Mononuclear cell (primary cell): ENCODE measurements around the gene ICAM4. TPM values are rescaled to one million over a fixed set of nuclear protein-coding genes. Genes with fewer than 3 reads are reported as not detected.
A peak's percentile ranks its signal among the peaks of the same experiment; 100 is the strongest.

ENCODE experiments used
- H3K27me3 ChIP-seq: 2 replicates; pipeline ENCODE4 v1.6.0; 2011; ENCODE audit warnings: low read length, control low read depth; ENCODE audit not compliant: insufficient read depth
- H3K4me1 ChIP-seq: 2 replicates; pipeline ENCODE4 v1.5.1; 2011; ENCODE audit warnings: mild to moderate bottlenecking, low read length, control low read depth; ENCODE audit not compliant: insufficient read depth
- H3K4me3 ChIP-seq: 2 replicates; pipeline ENCODE4 v1.5.1; 2011; ENCODE audit warnings: mild to moderate bottlenecking, low read length, moderate library complexity
- H3K9me3 ChIP-seq: 2 replicates; pipeline ENCODE4 v1.5.1; 2011; ENCODE audit warnings: low read depth, mild to moderate bottlenecking, control low read depth, low read length
- total RNA-seq: library from RNA; depleted of rRNA; stranded (reverse); fragments of >200 nt; gene quantifications from one replicate; pipeline ENCODE4 v1.2.3, GENCODE V29; 2012

The ICAM4 gene
- total RNA-seq, 1 donor, result 7.9 TPM

- no peak overlapping the region for H3K4me3 ChIP-seq
- no peaks in the 10 kb centered on the region for H3K4me1 ChIP-seq
- no peaks in the 10 kb centered on the region for H3K27me3 ChIP-seq
- no peaks in the 10 kb centered on the region for H3K9me3 ChIP-seq
Observed at GRCh38 chr19:10258080-10258710, 28.6 kb upstream of the ICAM4 start.

GRCh38 chr19:10259162-10259905, 27.4 kb upstream of the ICAM4 start:
- no peaks in the 10 kb centered on the region for H3K4me1 ChIP-seq
- H3K27me3 ChIP-seq, result no peaks in the 10 kb centered on the region
- H3K4me3 ChIP-seq, result no peak overlapping the region
- H3K9me3 ChIP-seq, result no peaks in the 10 kb centered on the region

- Histone ChIP-seq H3K27me3 (no peaks in the 10 kb centered on the region), H3K4me3 (no peak overlapping the region), H3K4me1 (no peaks in the 10 kb centered on the region), H3K9me3 (no peaks in the 10 kb centered on the region)
Observed at GRCh38 chr19:10260141-10260584, 26.6 kb upstream of the ICAM4 start.

DNA sequence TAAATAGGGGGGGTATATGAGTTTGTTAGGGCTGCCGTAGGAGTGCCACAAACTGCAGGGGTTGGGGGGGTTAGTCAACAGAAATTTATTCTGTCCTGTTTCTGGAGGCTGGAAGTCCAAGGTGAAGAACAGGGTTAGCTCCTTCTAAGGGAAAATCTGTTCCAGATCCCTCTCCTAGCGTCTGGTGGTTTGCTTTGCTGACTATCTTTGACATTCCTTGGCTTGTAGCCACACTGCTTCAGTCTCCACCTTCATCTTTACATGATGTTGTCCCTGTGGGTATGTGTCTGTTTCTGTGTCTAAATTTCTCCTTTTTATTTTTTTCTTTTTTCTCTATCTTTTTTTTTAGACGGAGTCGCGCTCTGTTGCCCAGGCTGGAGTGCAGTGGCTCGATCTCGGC, 24.0 kb upstream of the ICAM4 start:
- Histone ChIP-seq H3K27me3 (no peaks in the 10 kb centered on the region), H3K4me3 (no peak overlapping the region), H3K4me1 (no peaks in the 10 kb centered on the region), H3K9me3 (no peaks in the 10 kb centered on the region)

- H3K27me3 ChIP-seq, result no peaks in the 10 kb centered on the region
- no peaks in the 10 kb centered on the region for H3K9me3 ChIP-seq
- H3K4me3 ChIP-seq, result no peak overlapping the region
- H3K4me1 ChIP-seq, result peaks cover 21% of the 10 kb centered on the region
Observed at GRCh38 chr19:10266706-10267105, 20.0 kb upstream of the ICAM4 start.

DNA sequence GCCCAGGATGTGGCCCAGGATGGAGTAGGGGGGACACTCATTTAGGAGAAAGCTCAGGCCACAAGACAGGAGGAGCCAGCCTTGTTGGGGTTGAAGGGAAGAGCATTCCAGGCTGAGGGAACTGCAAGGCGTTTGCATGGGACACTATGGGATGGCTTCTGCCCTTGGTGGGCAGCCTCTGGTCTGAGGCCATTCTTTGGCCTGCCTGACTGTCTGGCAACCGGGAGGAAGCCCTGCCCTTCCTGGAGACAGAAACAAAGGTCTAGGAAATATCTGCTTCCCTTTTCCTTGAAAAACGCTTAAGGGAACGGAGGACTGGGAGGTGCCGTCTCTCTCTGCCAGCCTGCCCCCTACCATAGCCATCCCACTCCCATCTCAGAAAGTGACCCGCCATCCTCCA, 18.7 kb upstream of the ICAM4 start:
- Histone ChIP-seq H3K4me3 (no peak overlapping the region), H3K27me3 (no peaks in the 10 kb centered on the region), H3K9me3 (no peaks in the 10 kb centered on the region), H3K4me1 (peaks cover 35% of the 10 kb centered on the region)

- Histone ChIP-seq H3K9me3 (no peaks in the 10 kb centered on the region), H3K4me1 (peaks cover 35% of the 10 kb centered on the region), H3K4me3 (peak overlapping the region; percentile 46), H3K27me3 (no peaks in the 10 kb centered on the region)
Observed at GRCh38 chr19:10269333-10270179, 17.2 kb upstream of the ICAM4 start.

DNA sequence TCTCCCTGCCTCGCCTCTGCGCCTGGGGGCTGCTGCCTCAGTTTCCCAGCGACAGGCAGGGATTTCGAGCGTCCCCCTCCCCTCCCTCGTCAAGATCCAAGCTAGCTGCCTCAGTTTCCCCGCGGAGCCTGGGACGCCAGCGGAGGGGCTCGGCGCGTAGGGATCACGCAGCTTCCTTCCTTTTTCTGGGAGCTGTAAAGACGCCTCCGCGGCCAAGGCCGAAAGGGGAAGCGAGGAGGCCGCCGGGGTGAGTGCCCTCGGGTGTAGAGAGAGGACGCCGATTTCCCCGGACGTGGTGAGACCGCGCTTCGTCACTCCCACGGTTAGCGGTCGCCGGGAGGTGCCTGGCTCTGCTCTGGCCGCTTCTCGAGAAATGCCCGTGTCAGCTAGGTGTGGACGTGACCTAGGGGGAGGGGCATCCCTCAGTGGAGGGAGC, 16.6 kb upstream of the ICAM4 start:
- Histone ChIP-seq H3K4me3 (peak overlapping the region; percentile 46), H3K4me1 (peaks cover 35% of the 10 kb centered on the region), H3K27me3 (no peaks in the 10 kb centered on the region)

GRCh38 chr19:10270616-10271394, 15.9 kb upstream of the ICAM4 start, which contains the start of gene ICAM1:
Gene ICAM1, plus strand, starts transcription at chr19:10271120. Its CDS starts 40 bp downstream, at chr19:10271160.
- H3K4me1 ChIP-seq, result peaks cover 35% of the 10 kb centered on the region
- peak within 1 kb of the TSS; percentile 46 for H3K4me3 ChIP-seq
- H3K27me3 ChIP-seq, result no peaks in the 10 kb centered on the region
- H3K9me3 ChIP-seq, result no peaks in the 10 kb centered on the region

More for the DNA sequence above, 16.6 kb upstream of the ICAM4 start:
- H3K9me3 ChIP-seq, result no peaks in the 10 kb centered on the region

GRCh38 chr19:10271543-10272086, 15.1 kb upstream of the ICAM4 start:
- Histone ChIP-seq H3K27me3 (no peaks in the 10 kb centered on the region), H3K4me3 (peak overlapping the region; percentile 46), H3K9me3 (no peaks in the 10 kb centered on the region), H3K4me1 (peaks cover 35% of the 10 kb centered on the region)

DNA sequence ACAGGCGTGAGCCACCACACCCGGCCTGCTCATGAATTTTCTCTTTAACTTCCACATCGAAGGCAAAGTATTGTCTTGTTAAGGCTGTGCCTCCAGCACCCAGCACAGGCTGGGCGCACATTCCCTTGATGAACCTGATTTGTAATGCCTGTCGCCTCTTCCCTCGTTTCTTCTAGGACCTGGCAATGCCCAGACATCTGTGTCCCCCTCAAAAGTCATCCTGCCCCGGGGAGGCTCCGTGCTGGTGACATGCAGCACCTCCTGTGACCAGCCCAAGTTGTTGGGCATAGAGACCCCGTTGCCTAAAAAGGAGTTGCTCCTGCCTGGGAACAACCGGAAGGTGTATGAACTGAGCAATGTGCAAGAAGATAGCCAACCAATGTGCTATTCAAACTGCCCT, 12.2 kb upstream of the ICAM4 start:
- Histone ChIP-seq H3K9me3 (no peaks in the 10 kb centered on the region), H3K27me3 (no peaks in the 10 kb centered on the region), H3K4me1 (peaks cover 37% of the 10 kb centered on the region), H3K4me3 (no peak overlapping the region)

GRCh38 chr19:10277795-10278589, 8.8 kb upstream of the ICAM4 start:
- no peaks in the 10 kb centered on the region for H3K9me3 ChIP-seq
- no peak overlapping the region for H3K4me3 ChIP-seq
- no peaks in the 10 kb centered on the region for H3K27me3 ChIP-seq
- H3K4me1 ChIP-seq, result peaks cover 8% of the 10 kb centered on the region

- no peaks in the 10 kb centered on the region for H3K27me3 ChIP-seq
- H3K9me3 ChIP-seq, result no peaks in the 10 kb centered on the region
- peaks cover 7% of the 10 kb centered on the region for H3K4me1 ChIP-seq
- H3K4me3 ChIP-seq, result no peak overlapping the region
Observed at GRCh38 chr19:10278935-10279334, 7.8 kb upstream of the ICAM4 start.
